H54 (cell line): ENCODE results near the gene IP6K3.

Experiments used
- DNase-seq: peaks from one replicate; pipeline ENCODE4 v3.0.0; 2011; ENCODE audit warnings: low spot score, mixed read lengths; ENCODE audit not compliant: insufficient read length
- FAIRE-seq: peaks from 3 replicates; lab custom pipeline; 2011; peaks lifted over from hg19 to GRCh38; lab: Jason Lieb, UNC
- POLR2A ChIP-seq: IDR thresholded peaks from 2 replicates; pipeline ENCODE4 v1.6.1; 2011; ENCODE audit warnings: low read depth, mild to moderate bottlenecking, low read length

IP6K3 gene

GRCh38 chr6:33688451-33689147, 58.1 kb downstream of the IP6K3 start:
- FAIRE-seq = no peak
- DNase-seq = no peak
- no peak for TF ChIP-seq POLR2A

GRCh38 chr6:33688006-33688405, 58.7 kb downstream of the IP6K3 start:
- no peak for DNase-seq
- TF ChIP-seq POLR2A = no peak
- FAIRE-seq = no peak

- no peak for DNase-seq
- no peak for TF ChIP-seq POLR2A
Observed at GRCh38 chr6:33686981-33687975, 59.4 kb downstream of the IP6K3 start.

GRCh38 chr6:33686225-33686924, 60.3 kb downstream of the IP6K3 start:
- DNase-seq (no peak), FAIRE-seq (no peak)
- TF ChIP-seq POLR2A = no peak

More at GRCh38 chr6:33686981-33687975, 59.4 kb downstream of the IP6K3 start:
- no peak for FAIRE-seq

- DNase-seq (no peak), FAIRE-seq (no peak)
- TF ChIP-seq POLR2A = no peak
Observed at GRCh38 chr6:33685411-33686224, 61.1 kb downstream of the IP6K3 start.

GRCh38 chr6:33684983-33685382, 61.7 kb downstream of the IP6K3 start:
- no peak for FAIRE-seq
- TF ChIP-seq POLR2A = no peak
- DNase-seq = no peak

- FAIRE-seq = no peak
- no peak for TF ChIP-seq POLR2A
- no peak for DNase-seq
Observed at GRCh38 chr6:33684428-33684896, 62.2 kb downstream of the IP6K3 start.

- TF ChIP-seq POLR2A = no peak
- DNase-seq = no peak
- FAIRE-seq = no peak
Observed at GRCh38 chr6:33683576-33684427, 62.9 kb downstream of the IP6K3 start.

- TF ChIP-seq POLR2A = no peak
- FAIRE-seq (no peak), DNase-seq (no peak)
Observed at GRCh38 chr6:33683051-33683571, 63.6 kb downstream of the IP6K3 start.

- no peak for TF ChIP-seq POLR2A
- DNase-seq (no peak), FAIRE-seq (no peak)
Observed at GRCh38 chr6:33682341-33682740, 64.4 kb downstream of the IP6K3 start.

GRCh38 chr6:33679761-33680160, 66.9 kb downstream of the IP6K3 start:
- no peak for TF ChIP-seq POLR2A
- no peak for FAIRE-seq
- DNase-seq = no peak
